NB4 (cell line): ENCODE data around the gene SEMA6B.

Source experiments
- CTCF ChIP-seq: IDR thresholded peaks from one replicate; pipeline ENCODE4 v1.5.1; 2012; ENCODE audit warnings: low read depth, low read length
- MAX ChIP-seq: IDR thresholded peaks from 2 replicates; pipeline ENCODE4 v1.6.1; 2011; ENCODE audit warnings: low read depth, low read length
- MYC ChIP-seq: IDR thresholded peaks from 2 replicates; pipeline ENCODE4 v1.6.1; 2011; ENCODE audit warnings: low read depth, low read length
- POLR2A ChIP-seq: IDR thresholded peaks from 2 replicates; pipeline ENCODE4 v1.6.1; 2011; ENCODE audit warnings: mild to moderate bottlenecking; ENCODE audit not compliant: insufficient read length; ENCODE audit errors: extremely low read depth

GRCh38 chr19:4503132-4503824 is 56.2 kb downstream of the SEMA6B start:
- TF ChIP-seq CTCF (no peak), POLR2A (no peak), MYC (no peak), MAX (no peak)
